NCI-H2227 (cell line): ENCODE measurements around the gene KDM6A.
"Not testable (repeated sequence)": the region's sequence is repeated elsewhere in the genome, so short reads cannot be mapped to it uniquely, and the experiment has no call there.

Experiments
- DNase-seq: peaks from one replicate; lab custom pipeline; 2025; ENCODE audit not compliant: unreplicated experiment; lab: John Stamatoyannopoulos, UW

The KDM6A gene

DNA sequence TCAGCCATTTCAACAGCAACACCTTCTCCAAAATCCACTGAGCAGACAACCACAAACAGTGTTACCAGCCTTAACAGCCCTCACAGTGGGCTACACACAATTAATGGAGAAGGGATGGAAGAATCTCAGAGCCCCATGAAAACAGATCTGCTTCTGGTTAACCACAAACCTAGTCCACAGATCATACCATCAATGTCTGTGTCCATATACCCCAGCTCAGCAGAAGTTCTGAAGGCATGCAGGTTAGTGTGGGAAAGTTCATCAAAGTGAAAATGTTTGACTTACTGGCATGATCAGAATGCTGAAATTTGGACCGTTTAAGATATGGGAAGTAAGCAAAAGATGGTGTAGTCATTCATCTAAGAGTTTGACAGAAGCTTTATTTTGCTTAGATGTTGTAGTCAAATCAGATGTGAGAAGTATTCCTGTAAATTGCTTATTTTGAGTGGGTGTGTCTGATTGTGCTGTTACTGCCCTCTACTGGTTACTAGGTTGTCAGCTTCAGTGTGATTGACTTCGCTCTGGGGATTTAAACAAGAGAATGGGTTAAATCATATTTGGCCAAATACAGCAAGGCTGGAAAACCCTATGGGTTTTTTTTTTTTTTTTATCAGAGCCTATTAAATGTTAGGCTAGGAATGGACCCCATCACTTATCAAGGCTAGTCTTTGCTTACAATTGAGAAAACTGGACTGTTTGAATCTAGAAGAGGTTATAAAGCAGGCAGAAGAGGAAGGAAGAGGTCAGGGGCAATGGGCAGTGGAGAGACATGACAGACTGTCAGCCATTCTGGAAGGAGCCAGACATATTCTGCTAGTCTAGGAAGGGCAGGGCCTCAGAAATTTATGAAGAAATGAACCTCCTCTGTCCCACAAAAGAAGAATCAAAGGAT is 197.4 kb downstream of the KDM6A start:
- DNase-seq, result peak; percentile 47

DNA sequence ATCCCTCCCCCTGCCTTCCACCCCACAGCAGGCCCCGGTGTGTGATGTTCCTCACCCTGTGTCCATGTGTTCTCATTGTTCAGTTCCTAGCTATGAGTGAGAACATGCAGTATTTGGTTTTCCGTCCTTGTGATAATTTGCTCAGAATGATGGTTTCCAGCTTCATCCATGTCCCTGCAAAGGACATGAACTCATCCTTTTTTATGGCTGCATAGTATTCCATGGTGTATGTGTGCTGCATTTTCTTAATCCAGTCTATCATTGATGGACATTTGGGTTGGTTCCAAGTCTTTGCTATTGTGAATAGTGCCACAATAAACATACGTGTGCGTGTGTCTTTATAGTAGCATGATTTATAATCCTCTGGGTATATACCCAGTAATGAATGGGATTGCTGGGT is 200.0 kb downstream of the KDM6A start:
- not testable (repeated sequence) for DNase-seq

- DNase-seq, result no peak
Measured at GRCh38 chrX:45077748-45078424, 204.9 kb downstream of the KDM6A start.

- DNase-seq, result no peak
Measured at GRCh38 chrX:45083314-45083713, 210.3 kb downstream of the KDM6A start.

- no peak for DNase-seq
Measured at GRCh38 chrX:45110494-45110893, 237.5 kb downstream of the KDM6A start.

- DNase-seq, result no peak
Measured at GRCh38 chrX:45126158-45126557, 253.2 kb downstream of the KDM6A start.

DNA sequence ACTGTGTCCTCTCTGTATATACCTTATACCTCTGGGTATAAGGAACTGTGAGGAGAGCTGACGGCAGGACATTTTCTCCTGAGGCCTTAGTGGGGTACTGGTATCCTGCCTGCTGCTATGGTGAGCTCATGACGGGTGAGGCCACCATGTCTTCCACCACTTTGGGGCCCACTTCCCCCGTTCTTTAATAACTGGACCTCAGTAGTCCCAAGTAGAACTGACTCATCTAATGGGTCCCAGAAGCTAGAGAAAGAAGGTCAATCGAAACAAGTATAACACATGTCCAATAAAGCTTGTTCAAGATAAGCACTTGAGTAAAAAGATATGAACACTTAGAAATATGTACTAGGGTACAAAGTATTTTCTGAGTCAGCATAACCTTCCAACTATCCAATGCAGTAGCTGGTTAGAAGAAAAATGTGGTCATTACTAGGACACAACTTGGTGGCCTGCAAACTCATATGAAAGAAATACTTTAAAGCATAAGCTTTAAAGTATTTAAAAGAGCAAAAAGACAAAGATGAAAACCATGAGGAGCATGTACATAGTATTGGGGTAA is 256.0 kb downstream of the KDM6A start:
- no peak for DNase-seq

GRCh38 chrX:45133465-45133864 is 260.5 kb downstream of the KDM6A start:
- DNase-seq, result no peak

GRCh38 chrX:45134315-45134731 is 261.3 kb downstream of the KDM6A start:
- DNase-seq, result no peak

GRCh38 chrX:45134775-45135174 is 261.8 kb downstream of the KDM6A start:
- DNase-seq, result no peak

DNA sequence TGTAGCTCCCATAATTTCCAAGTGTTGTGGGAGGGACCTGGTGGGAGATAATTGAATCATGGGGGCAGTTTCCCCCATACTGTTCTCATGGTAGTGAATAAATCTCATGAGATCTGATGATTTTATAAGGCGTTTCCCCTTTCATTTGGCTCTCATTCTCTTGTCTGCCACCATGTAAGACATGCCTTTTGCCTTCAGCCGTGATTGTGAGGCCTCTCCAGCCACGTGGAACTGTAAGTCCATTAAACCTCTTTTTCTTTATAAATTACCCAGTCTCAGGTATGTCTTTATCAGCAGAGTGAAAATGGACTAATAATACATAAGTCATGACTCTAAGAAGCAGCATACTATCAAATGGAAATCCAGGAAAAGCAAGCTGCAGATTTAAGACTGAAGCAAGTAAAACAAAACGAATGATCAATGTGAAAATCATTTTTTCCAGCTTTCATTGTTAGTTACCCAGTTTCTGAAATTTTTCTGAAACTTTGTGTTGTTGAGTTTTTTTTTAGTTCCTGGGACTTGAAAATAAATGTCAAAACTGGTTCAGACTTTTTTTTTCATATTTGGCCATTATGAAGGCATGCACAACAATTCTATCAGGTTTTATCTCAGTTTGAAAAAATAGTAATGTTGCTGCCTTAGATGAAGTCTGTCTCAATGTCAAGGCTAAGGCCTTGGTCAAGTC is 262.5 kb downstream of the KDM6A start:
- DNase-seq, result not testable (repeated sequence)

DNA sequence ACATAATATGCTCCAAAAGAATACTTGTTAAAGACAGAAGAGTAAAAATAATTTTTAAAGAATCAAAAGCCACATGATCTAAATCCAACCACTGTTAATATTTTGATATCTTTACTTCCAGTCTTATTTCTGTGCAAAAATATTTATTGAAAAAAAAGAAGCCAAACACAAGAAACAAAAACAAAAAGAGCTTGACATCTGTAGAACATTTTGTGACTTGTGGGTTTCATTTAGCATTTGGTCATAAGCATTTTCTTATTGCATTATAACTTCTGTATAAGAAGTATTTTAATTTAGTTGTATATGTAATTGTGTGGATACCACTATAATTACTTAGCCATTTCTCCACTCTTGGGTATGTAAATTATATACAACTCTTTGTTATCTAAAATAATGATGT is 264.5 kb downstream of the KDM6A start:
- DNase-seq, result no peak

DNA sequence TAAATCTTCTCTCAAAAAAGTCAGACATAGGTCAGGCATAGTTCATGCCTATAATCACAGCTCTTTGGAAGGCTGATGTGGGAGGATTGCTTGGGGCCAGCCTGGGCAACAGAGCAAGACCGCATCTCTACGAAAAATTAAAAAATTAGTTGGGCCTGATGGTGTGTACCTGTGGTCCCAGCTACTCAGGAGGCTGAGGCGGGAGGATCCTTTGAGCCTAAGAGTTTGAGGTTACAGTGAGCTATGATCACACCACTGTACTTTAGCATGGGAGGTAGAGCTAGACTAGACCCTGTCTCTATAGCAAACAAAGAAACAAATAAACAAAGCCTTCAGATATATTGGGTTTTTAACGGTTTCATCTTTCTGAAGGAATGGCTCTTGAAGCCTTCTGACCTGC is 265.5 kb downstream of the KDM6A start:
- no peak for DNase-seq

GRCh38 chrX:45140812-45141211 is 267.8 kb downstream of the KDM6A start:
- DNase-seq, result no peak

GRCh38 chrX:45142185-45142584 is 269.2 kb downstream of the KDM6A start:
- DNase-seq, result no peak

- DNase-seq, result no peak
Measured at GRCh38 chrX:45143455-45143854, 270.5 kb downstream of the KDM6A start.

DNA sequence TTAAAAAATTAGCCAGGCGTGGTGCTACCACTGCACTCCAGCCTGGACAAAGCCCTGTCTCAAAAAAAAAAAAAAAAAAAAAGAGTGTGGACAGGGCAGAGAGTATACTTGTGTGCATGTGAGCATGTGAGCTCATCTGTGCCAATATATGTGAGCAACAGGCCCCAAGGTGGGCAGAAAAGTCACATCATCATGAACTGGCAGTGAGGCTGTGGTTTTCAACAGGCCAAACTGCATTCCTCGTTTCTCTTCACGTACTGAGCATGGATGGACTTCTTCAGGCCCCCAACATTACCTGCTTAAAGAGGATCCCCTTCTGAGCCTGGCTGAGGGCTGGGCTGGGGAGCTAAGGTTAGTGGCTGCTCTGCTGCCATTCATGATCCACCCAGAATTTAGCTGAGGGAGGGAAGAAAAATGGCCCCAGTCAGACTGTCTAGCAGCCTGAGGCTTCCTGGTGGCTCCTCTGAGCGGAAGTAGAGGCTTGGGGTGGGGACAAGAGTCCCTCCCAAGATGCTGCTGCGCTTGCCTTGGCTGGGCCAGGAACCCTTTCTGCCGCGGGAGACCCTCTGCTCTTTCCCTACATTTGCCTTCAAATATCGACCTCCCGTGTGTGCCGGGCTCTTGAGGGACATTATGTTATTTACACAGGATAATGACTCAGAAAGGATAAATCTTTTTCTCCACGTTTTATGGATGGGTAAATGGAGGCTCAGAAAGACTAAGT is 272.7 kb downstream of the KDM6A start:
- no peak for DNase-seq

DNA sequence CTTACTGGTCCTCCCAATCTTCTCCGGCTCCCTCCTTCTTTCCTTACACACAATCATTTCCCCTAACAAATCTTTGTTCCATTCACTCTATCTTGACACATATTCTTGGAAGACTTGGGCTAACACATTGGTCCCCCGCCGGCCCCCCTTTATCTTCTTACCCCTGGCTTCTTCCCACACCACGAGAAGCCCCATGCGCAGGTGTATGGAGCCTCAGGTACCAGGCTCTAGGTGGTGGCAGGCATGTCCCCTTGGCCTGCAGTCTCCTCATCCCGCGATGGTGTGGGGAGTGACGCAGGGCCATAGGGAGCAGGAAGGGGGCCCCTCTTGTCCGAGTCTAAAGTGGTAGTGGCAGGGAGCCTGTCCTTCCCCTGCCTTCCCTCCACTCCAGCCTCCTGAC is 277.8 kb downstream of the KDM6A start:
- no peak for DNase-seq

DNA sequence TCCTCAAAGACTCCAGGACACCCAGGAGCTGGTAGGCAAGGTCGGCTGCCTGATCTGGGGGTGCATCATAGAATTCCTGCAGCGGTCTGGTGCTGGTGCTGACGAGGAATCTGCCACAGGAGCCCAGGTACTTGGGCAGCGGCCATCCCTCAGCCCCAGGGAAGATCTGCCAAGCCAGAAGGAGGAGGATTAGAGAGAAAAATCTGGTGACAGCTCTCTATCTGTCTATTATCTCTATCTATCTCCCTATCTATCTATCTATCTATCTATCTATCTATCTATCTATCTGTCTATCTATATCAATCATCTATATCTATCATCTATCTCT is 281.0 kb downstream of the KDM6A start:
- no peak for DNase-seq

DNA sequence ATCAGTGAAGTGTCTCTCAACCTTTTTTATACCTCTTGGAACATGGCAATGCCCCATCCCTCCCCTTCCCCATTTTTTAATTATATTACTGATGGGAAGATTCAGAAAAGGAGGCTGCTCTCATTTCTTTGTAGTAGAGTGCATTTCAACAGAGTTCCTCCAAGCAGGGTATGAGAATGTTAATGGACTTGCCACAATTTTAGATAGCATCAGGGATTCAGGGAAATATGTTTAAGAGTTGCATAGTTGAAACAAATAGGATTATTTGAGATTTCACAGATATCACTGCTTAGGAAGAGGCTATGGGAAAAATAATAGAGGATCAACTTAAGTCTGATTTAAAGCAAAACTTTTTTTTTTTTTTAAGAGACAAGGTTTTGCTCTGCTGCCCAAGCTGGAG is 281.5 kb downstream of the KDM6A start:
- no peak for DNase-seq

GRCh38 chrX:45157647-45158046 is 284.7 kb downstream of the KDM6A start:
- DNase-seq, result no peak
